Thoracic aorta (tissue), 2 donors: Measurements from ENCODE around the gene KRTAP10-6. TPM values are rescaled to one million over a fixed set of nuclear protein-coding genes. Genes with fewer than 3 reads are reported as not detected.

ENCODE experiments used
- ATAC-seq: fragments of 150-250 bp; one replicate; pipeline ENCODE4 v1.8.0; 2017; ENCODE audit warnings: low read depth; ENCODE audit not compliant: insufficient number of reproducible peaks, low FRiP score
- DNase-seq: peaks from one replicate; pipeline ENCODE4 v3.0.0-alpha.2; 2020; ENCODE audit warnings: low spot score
- H3K27ac ChIP-seq, 2 donors: fragments of 200-600 bp; sonication (generic); 1 replicate in 1 of 2; 2 replicates in 1 of 2; pipeline ENCODE4 v1.5.1; 2016; ENCODE audit warnings: mild to moderate bottlenecking in 2 of 2, moderate library complexity in 2 of 2
- H3K27me3 ChIP-seq: fragments of 200-600 bp; sonication (generic); replicated peaks from 2 replicates; pipeline ENCODE4 v1.6.0; 2016; ENCODE audit warnings: mild to moderate bottlenecking; ENCODE audit not compliant: insufficient read depth
- H3K36me3 ChIP-seq: fragments of 200-600 bp; sonication (generic); one replicate; pipeline ENCODE4 v1.5.1; 2016
- H3K4me1 ChIP-seq, 2 donors: fragments of 200-600 bp; sonication (generic); 1 replicate in 1 of 2; 2 replicates in 1 of 2; pipeline versions ENCODE4 v1.5.1 to v1.6.0; 2016; ENCODE audit warnings: low read depth in 2 of 2, mild to moderate bottlenecking in 1 of 2; ENCODE audit not compliant: control insufficient read depth in 1 of 2
- H3K4me3 ChIP-seq: fragments of 200-600 bp; sonication (generic); 2 replicates; pipeline ENCODE4 v1.5.1; 2016; ENCODE audit warnings: mild to moderate bottlenecking
- H3K9me3 ChIP-seq: fragments of 200-600 bp; sonication (generic); 2 replicates; pipeline ENCODE4 v1.5.1; 2016
- total RNA-seq, 2 donors: library from RNA; depleted of rRNA; stranded (reverse); fragments of >200 nt; gene quantifications; one replicate each; pipeline versions ENCODE4 v1.1.0 to v1.2.3, GENCODE V29; 2016
- TF ChIP-seq, protein P1 (sequence below): fragments of 200-600 bp; sonication (generic); IDR thresholded peaks from one replicate; pipeline ENCODE4 v1.5.1; 2019; ENCODE audit warnings: antibody characterized with exemption

KRTAP10-6 gene
- total RNA-seq, 2 donors from 2014 or later, result not detected

DNA sequence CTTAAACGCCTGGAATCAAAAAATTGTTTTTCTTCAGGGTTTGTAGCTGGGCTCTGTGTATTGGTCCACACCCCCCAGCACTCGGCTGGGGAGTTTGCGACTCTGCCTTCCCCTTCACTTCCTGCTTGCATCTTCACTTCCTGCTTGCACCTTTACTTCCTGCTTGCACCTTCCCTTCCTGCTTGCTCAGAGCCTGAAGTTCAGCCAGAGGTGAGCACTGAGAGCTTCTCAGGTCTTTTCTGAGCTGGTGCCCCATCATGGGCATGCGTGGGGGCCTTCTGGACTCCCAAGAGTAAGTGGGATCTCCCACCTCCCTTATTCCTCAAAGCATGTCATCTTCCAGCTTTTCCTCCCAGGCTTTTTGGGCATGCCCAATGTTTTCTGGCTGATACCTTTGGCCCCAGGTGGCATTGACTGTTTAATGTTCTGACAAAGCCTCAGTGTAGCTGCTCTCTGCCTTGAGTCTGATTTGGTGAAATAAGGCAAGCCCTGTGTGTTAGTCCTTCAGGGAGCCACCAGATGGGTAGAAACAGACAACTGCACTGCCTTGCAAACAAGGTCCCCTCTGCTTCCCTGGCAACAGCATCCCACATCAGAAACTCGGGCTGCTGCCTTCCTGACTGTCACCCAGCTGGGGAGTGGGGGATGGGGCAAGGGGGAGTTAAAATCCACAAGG is 44.5 kb downstream of the KRTAP10-6 start:
- H3K4me1 ChIP-seq, result no peaks in the 10 kb centered on the region
- TF ChIP-seq, protein P1, sequence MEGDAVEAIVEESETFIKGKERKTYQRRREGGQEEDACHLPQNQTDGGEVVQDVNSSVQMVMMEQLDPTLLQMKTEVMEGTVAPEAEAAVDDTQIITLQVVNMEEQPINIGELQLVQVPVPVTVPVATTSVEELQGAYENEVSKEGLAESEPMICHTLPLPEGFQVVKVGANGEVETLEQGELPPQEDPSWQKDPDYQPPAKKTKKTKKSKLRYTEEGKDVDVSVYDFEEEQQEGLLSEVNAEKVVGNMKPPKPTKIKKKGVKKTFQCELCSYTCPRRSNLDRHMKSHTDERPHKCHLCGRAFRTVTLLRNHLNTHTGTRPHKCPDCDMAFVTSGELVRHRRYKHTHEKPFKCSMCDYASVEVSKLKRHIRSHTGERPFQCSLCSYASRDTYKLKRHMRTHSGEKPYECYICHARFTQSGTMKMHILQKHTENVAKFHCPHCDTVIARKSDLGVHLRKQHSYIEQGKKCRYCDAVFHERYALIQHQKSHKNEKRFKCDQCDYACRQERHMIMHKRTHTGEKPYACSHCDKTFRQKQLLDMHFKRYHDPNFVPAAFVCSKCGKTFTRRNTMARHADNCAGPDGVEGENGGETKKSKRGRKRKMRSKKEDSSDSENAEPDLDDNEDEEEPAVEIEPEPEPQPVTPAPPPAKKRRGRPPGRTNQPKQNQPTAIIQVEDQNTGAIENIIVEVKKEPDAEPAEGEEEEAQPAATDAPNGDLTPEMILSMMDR, result no peak
- DNase-seq (no peak), ATAC-seq (no peak)
- H3K27ac ChIP-seq, result no peak overlapping the region
- no peaks in the 10 kb centered on the region for H3K9me3 ChIP-seq
- H3K27me3 ChIP-seq, result no peaks in the 10 kb centered on the region
- H3K36me3 ChIP-seq, result no peaks in the 10 kb centered on the region
- H3K4me3 ChIP-seq, result no peak overlapping the region

DNA sequence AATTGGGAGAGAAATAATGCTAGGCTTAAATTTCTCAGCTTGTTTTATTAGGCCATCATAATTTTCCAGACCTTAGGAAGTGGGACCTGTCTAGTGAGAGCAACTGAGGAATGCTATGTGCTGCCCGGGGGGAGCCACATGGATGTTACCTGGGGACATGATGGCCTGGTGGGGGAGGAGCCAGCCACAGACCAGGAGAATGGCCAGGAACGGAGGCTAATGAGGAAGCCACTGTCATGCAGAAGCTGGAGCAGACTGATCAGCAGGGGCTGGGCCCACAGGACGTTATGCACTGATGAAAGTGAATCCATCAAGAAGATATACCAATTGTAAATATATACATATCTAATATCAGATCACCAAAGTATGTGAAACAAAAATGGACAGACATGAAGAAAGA is 47.7 kb downstream of the KRTAP10-6 start:
- no peaks in the 10 kb centered on the region for H3K9me3 ChIP-seq
- H3K4me1 ChIP-seq, result no peaks in the 10 kb centered on the region
- no peaks in the 10 kb centered on the region for H3K36me3 ChIP-seq
- no peak overlapping the region for H3K4me3 ChIP-seq
- TF ChIP-seq, protein P1, result no peak
- H3K27ac ChIP-seq, result no peak overlapping the region
- ATAC-seq (no peak), DNase-seq (no peak)
- no peaks in the 10 kb centered on the region for H3K27me3 ChIP-seq

DNA sequence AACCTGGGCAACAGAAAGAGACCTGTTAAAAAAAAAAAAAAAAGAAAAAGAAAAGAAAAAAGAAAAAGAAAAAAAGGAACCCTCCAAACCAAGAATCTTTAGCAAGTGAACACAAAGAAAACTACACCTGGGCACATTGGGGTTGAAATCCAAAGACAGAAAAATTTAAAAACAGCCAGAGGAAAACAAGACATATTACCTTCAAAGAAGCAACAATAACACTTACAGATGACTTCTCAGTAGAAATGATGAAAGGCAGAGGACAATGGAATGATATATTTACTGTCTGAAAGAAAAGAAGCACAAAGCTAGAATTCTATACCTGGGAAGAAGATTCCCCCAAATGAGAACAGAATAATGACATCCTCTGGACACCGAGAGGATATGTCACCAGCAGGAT is 49.6 kb downstream of the KRTAP10-6 start:
- H3K36me3 ChIP-seq, result no peaks in the 10 kb centered on the region
- DNase-seq (no peak), ATAC-seq (no peak)
- H3K4me3 ChIP-seq, result no peak overlapping the region
- no peaks in the 10 kb centered on the region for H3K27me3 ChIP-seq
- TF ChIP-seq, protein P1, result no peak
- H3K27ac ChIP-seq, result no peak overlapping the region
- H3K9me3 ChIP-seq, result no peaks in the 10 kb centered on the region
- H3K4me1 ChIP-seq, result no peaks in the 10 kb centered on the region

Other genes with a start within 250 kb of the KRTAP10-6 start
- 10 to 100 TPM; 10.4 to 12.9 TPM for gene TRPM2, start 238.9 kb downstream of the KRTAP10-6 start, total RNA-seq
- 1 to 10 TPM; 6.5 to 8.3 TPM for gene LRRC3, start 137.0 kb downstream of the KRTAP10-6 start, total RNA-seq
- not detected for gene KRTAP10-1, start 52.3 kb downstream of the KRTAP10-6 start, total RNA-seq
- not detected for gene KRTAP10-2, start 41.0 kb downstream of the KRTAP10-6 start, total RNA-seq
- not detected for gene KRTAP10-3, start 33.7 kb downstream of the KRTAP10-6 start, total RNA-seq
- gene KRTAP10-4, start 18.8 kb downstream of the KRTAP10-6 start, total RNA-seq, result not detected
- not detected for gene KRTAP10-5, start 11.9 kb downstream of the KRTAP10-6 start, total RNA-seq
- not detected for gene KRTAP10-7, start 8.1 kb upstream of the KRTAP10-6 start, total RNA-seq
- not detected for gene KRTAP10-8, start 19.6 kb upstream of the KRTAP10-6 start, total RNA-seq
- gene KRTAP10-9, start 34.6 kb upstream of the KRTAP10-6 start, total RNA-seq, result not detected
- gene KRTAP10-10, start 44.9 kb upstream of the KRTAP10-6 start, total RNA-seq, result not detected
- gene KRTAP10-11, start 53.9 kb upstream of the KRTAP10-6 start, total RNA-seq, result not detected
- gene KRTAP12-4, start 62.2 kb upstream of the KRTAP10-6 start, total RNA-seq, result not detected
- gene KRTAP12-3, start 65.4 kb upstream of the KRTAP10-6 start, total RNA-seq, result not detected
- not detected for gene KRTAP12-2, start 74.4 kb upstream of the KRTAP10-6 start, total RNA-seq
- gene KRTAP12-1, start 89.7 kb upstream of the KRTAP10-6 start, total RNA-seq, result not detected
- gene KRTAP10-12, start 104.7 kb upstream of the KRTAP10-6 start, total RNA-seq, result not detected
- gene TSPEAR, start 119.1 kb upstream of the KRTAP10-6 start, total RNA-seq, result not detected
- gene UBE2G2, start 209.3 kb upstream of the KRTAP10-6 start, total RNA-seq, result 100 to 1,000 TPM in 1 of 2 donors, 10 to 100 TPM in 1; 67.7 to 138 TPM
- 10 to 100 TPM; 66.5 to 66.9 TPM for gene SUMO3, start 225.6 kb upstream of the KRTAP10-6 start, total RNA-seq